ENCODE results near the gene ORM1.

ORM1 gene

GRCh38 chr9:114287763-114288192 lies 35.1 kb upstream of the ORM1 start:
- DNase-seq: peak; percentile 11

DNA sequence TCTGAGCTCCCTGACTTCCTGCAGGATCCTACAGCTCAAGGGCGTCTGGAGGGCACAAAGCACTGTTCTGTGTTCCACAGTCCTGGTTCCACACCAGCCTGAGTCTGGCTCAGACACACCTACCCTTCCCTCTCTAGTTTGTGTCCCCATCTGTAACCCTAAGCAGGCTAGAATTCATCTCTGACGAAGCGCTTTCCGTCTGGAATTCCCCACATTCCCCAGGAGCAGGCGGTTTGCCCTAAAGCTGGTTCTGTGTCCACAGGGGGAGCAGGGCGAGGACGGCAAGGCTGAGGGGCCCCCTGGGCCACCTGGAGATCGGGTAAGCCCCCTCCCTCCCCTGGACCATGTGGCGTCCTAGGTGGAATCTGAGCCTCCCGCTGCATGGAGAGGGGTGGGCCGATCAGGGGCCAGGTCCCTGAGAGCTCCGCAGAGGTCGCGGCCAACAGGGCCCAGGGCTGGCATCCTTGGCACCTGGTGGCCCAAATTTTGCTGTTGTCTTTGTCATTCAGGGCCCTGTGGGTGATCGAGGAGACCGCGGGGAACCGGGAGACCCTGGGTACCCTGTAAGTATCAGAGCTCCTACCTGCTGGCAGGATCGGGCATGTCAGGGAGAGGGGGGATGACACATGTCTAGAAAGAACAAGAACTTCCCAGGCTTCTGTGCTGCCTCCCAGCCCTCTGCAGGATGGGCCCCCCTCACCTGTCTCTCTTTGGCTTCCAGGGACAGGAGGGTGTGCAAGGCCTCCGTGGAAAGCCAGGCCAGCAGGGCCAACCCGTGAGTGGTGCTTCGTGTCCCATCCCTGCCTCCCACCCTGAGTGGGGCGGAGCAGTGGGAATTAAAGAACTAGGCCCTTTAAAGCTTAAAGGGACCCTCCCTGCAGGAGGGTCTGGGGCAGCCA lies 34.5 kb upstream of the ORM1 start:
- peak; percentile 8 for DNase-seq

GRCh38 chr9:114289106-114289505 lies 33.8 kb upstream of the ORM1 start:
- no peak for DNase-seq

DNA sequence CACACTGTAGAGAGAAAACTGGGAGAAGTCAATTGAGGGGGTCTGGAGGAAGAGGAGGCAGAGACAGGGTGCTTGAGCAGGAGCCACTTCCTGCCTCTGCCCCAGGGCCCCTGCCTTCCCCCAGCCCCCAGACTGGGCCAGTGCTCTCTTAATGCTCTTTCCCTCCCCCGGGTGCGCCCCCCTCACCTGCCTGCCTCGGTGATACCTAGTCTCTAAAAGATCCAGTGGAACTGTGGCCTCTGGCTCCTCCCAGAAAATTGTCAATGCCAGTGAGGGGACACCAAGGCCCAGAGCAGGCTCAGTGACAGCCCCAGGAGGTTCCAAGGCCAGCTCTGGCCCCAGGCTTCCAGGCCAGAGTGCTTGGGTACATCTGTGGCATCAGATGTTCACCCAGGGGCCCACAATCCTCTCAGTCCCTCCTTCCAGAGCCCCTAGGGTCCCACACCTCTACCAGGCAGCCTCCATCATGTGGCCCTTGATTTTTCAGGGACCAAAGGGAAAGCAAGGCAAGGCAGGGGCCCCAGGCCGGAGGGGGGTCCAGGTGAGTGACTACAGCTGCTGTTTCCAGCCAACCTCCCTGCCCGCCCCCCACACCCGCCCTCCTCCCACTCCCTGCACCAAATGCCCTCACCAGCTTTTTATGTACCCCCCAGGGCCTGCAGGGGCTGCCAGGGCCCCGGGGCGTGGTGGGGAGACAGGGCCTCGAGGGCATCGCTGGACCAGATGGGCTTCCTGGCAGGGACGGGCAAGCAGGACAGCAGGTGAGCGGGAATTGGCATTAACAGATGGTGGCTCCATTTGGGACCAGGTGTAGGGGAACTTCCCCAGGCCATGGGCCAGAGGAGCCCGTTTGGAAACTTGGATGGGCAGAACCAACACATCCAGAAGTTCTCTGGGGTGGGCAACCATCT lies 33.1 kb upstream of the ORM1 start:
- DNase-seq: no peak

DNA sequence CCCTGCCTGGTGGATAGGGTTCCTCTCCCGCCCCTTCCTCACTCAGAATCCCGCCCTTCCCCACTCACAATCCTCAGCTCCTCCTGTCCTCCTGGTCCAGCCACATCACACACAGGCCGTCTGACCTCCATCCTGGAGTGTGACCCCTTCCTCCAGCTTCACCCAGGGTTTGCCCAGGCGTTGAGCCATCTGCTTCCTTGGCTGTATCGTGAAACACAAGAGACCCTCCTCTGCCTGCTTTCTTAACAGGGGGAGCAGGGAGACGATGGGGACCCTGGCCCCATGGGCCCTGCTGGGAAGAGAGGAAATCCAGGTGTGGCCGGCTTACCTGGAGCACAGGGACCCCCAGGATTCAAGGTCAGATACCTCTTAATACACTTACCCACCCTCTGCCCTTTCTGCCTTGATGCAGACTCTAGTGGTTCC lies 32.3 kb upstream of the ORM1 start:
- no peak for DNase-seq

DNA sequence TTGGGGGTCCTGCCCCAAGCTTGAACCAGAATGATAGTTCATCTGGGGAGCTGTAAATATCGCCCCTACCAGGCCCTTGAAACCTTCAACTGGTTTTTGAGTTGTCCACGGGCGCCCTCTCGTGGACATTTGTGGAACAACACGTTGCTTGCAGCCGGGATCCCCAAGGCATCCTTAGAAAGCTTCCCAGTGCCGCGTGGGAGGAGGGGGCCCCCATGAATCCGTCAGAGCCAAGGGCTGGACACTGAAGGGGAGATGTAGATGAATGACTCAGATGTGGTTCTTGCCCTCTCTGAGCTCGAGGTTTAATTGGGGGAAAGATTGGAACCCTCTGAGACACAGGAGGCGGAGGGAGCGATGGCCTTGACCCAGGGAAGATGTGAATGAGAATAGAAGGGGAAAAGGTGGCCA lies 31.8 kb upstream of the ORM1 start:
- DNase-seq: peak; percentile 79

DNA sequence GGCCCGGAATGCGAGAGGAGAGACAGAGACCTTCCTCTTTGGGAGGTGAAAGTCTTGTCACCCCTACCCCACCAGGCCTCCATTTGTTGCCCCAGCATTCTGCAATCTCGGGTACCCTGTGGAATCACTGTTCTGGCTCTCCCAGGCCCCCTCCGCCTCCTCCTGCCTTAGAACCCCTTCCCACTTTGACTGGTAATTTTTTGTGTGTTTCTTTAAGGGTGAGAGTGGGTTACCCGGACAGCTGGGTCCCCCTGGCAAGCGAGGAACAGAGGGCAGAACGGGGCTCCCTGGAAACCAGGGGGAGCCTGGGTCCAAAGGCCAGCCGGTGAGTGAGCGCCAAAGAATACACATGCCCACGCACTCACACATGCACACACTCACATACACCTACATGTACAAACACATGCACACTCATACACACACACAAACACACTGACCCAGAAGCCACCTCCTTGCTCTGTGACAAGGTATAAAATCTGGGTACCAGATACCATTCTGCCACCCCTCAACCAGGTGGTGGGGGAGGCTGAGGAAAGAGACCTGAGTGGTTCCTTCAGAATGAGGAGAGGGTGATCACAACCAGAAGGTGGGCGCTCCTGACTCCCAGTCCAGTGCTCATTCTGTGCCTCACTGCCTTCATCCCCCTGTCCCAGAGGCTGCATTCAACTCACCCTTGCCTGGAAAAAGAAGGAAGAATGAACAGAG lies 30.9 kb upstream of the ORM1 start:
- DNase-seq: no peak

- no peak for DNase-seq
Observed at GRCh38 chr9:114294664-114295063, 28.2 kb upstream of the ORM1 start.

DNA sequence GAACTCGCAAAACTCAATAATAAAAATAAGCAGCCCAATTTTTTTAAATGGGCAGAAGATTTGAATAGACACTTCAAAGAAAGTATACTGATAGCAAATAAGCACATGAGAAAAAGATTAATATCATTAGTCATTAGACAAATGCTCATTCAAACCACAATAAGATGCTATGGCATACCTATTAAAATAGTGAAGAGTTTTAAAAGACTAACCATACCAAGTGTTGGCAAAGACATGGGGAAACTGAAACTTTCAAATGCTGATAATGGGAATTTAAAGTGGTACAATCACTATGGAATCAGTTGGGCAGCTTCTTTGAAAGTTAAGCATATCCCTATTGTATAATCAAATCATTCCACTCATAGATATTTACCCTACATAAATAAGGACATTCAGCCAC lies 26.6 kb upstream of the ORM1 start:
- DNase-seq: no peak

- DNase-seq: no peak
Observed at GRCh38 chr9:114299286-114300152, 23.4 kb upstream of the ORM1 start.

DNA sequence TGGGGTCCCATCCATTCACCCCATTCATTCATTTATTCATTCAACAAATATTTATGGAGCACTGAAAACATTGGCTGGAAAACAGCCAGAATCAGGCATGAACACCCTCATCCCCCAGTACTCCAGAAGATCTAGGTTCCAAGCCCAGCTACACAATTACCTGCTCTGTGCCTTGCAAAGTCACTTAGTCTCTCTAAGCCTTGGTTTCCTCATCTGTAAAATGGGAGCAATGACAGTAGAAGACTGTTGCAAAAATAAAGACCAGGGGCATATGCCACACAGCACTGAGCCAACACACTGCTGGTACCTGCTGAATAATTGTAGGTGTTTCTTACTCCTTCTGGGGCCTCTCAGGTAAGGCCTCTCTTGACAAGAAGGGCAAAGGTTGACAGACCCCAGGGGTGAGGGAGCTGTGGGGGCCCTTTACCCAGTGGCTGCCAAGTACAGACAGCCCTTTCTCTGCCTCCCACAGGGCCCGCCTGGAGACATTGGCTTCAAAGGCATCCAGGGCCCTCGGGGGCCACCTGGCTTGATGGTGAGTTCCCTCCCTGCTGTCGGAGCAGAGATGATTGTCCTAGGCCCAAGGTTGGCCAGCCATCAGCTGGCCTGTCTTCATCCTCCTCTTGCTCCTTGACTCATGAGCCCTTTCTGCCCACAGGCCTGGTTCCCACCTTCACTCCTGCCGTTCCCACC lies 22.6 kb upstream of the ORM1 start:
- DNase-seq: no peak

DNA sequence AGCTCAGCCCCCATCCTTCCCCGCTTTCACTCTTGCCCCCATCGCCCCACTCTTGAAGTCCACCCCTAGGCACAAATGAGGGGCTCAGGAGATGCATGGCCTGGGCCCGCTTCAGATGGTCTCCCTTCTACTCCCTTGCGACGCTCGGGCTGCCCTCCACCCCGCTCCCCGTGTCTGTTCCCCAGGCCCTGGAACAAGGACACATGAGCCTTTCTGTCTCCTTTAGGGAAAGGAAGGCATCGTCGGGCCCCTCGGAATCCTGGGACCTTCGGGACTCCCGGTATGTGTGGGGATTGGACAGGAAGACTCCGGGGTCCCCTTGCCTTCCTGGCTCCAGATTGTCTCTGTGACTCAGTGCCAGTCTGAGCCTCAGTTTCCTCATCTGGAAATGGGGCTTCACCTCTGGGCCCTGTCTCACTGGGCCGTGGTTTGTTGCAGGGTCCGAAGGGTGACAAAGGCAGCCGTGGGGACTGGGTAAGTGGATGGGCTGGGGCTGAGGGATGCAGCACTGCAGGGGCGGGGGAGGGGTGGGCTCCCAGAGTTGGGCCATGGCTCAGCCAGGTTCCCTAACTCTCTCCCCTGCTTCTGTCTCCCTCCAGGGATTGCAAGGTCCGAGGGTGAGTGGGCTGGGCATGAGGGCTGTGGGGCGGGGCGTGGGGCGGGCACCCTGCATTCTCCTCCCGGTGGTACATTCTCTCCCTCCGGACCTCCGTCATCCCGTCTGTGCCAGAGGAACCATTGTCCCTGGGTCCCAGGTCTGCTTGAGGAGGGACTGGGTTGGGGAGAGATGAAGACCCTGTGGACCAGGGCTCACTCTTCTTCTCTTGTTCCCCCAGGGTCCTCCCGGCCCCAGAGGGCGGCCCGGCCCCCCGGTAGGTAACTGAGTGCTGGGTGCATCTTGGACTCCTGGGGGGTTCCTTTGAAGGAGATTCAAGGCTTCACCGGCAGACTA lies 21.8 kb upstream of the ORM1 start:
- no peak for DNase-seq

DNA sequence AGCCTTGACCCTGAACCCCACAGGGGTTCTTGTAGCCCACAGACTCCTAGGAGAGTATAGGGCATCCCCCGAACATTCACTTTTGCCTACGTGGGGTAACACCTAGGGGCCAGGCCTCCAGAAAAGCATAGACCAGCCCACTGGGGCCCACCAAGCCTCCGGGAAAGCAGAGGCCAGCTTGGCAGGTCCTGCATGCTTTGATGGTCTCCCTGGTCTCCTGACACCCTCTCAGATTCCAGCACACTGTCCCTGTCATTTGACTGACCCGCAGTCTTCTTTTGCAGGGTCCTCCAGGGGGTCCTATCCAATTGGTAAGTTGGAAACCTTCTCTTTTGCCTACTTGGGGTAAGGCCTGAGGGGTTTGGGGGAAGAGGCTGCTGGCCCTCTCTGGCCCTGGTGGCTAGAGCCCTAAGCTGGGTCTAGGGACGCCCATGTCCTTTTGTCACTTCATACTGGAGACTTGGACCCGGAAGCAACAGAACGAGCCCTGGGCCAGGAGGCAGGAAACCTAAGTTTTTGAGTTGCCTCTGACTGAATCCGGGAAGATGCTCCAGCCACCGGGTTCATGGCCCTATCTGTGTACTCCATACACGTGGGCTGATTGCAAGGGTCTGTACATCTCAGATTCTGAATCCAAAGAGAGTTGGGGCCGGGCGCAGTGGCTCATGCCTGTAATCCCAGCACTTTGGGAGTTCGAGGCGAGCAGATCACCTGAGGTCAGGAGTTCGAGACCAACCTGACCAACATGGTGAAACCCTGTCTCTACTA lies 20.9 kb upstream of the ORM1 start:
- DNase-seq: no peak

DNA sequence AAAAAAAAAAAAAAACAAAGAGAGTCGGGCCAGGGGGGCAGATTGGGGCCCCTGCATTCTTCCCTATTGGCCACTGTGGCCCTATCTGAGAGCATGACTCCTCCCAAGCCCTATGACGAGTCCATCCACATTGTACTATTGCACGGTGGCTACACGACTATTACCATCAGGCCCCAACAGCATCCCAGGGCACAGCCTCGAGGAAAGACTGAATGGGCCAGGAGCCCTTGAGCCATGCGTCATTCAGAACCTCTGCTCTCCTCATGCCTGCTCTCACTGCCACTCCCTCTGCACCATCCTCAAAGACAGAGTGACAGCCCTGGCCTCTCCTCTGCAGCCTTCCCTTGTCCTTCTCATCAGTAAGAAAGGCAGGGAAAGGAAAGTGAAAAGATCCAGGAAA lies 20.2 kb upstream of the ORM1 start:
- DNase-seq: no peak

DNA sequence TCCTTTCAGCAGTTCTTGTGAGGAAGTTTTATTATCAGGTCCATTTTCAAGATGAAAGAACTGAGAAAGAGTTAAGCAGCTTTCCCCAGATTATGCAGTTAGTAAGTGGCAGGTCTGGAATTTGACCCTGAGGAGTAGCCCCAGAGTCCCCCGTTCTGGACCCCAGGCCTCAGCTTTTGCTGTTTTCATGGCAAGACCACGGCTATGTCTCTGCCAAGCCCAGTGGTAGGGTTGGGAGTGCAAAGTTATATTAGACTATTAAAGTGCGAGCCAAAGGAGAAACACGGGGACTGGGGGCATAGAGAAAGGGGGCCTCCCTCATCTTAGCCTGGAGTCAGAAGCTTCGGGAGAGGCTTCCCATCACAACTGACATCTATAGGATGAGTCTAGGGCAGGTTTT lies 19.3 kb upstream of the ORM1 start:
- no peak for DNase-seq

GRCh38 chr9:114303977-114304376 lies 18.9 kb upstream of the ORM1 start:
- DNase-seq: no peak

- no peak for DNase-seq
Observed at GRCh38 chr9:114304416-114305188, 18.3 kb upstream of the ORM1 start.

GRCh38 chr9:114307899-114308267 lies 15.0 kb upstream of the ORM1 start:
- DNase-seq: no peak
